Mammary microvascular endothelial cell (primary cell): ENCODE data around the gene ATG7. TPM values are rescaled to one million over a fixed set of nuclear protein-coding genes. Genes with fewer than 3 reads are reported as not detected.

ENCODE experiments used
- total RNA-seq: library from RNA; depleted of rRNA; stranded (reverse); fragments of >200 nt; gene quantifications from 2 replicates; pipeline ENCODE4 v1.2.3, GENCODE V29; 2015

ATG7 gene
- 55.0 and 58.2 TPM in 2 replicates for total RNA-seq

GRCh38 chr3:11271986-11272904, at the start of gene ATG7:
ATG7 (plus strand) TSS chr3:11272397; CDS start chr3:11298696, 26,299 bp downstream.

Other genes starting within 250 kb of the ATG7 start
- 11.2 and 12.3 TPM in 2 replicates for gene HRH1, start 117.9 kb upstream of the ATG7 start, total RNA-seq